NCI-H2196 (cell line): ENCODE data around the gene BACH2.
"Not testable (repeated sequence)": the region's sequence is repeated elsewhere in the genome, so short reads cannot be mapped to it uniquely, and the experiment has no call there.

ENCODE experiments used
- DNase-seq: peaks from one replicate; lab custom pipeline; 2025; ENCODE audit not compliant: unreplicated experiment; lab: John Stamatoyannopoulos, UW

The BACH2 gene

DNA sequence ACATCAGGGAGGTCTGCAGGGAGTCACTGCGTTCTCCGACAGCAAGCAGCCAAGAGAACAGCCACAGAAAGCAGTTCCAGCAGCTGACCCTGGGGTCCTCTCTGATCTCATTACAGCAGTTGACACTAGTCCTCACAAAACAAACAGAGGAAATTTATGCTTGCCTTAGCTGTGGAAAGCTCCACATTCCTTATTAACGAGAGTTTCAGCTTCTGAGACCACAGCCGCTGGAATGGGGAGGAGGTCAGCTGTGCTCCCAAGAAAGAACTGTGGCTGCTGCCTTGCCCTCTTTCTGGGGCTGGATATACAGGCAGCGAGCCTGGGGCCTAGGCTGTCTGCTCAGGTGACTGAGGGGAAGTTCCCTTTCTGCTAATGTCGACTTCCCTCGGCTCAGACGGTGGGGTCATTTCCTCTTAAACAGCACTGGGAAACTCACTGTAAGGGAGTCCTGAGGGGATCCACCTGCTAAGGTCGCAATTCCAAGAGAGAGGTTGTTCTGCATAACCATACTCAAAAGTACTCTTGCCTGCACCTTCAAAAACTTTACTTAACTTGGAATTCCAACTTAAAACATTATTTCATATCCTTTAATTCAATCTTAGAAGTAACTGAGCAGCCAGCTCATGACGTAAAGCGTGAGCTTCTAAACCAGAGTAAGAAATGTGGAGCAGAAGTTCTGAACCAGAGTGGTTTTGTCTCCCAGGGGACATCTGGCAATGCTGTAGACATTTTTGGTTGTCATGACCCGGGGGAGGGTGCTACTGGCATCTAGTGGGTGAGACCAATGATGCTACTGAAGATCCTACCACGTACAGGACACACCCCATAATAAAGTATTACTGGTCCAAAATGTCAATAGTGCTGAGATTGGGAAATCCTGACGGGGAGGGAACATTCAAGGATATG lies 80.3 kb downstream of the BACH2 start:
- DNase-seq = no peak

DNA sequence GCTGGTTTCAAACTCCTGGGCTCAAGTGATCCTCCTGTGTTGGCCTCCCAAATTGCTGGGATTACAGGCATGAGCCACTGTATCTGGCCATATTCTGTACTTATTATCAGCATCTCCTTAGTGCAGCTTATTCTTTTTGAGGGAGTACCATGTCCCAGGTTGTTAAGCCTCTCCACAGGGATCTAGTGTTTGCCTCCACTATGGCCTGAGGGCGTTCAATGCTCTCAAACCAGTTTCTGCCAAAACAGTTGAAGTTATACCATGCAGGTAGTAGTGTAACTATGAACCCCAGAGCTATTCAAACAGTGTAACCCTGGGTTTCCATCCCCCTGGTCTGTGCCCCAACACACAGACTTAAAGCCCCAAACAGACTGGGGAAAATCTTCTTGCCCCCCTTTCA lies 81.7 kb downstream of the BACH2 start:
- no peak for DNase-seq

DNA sequence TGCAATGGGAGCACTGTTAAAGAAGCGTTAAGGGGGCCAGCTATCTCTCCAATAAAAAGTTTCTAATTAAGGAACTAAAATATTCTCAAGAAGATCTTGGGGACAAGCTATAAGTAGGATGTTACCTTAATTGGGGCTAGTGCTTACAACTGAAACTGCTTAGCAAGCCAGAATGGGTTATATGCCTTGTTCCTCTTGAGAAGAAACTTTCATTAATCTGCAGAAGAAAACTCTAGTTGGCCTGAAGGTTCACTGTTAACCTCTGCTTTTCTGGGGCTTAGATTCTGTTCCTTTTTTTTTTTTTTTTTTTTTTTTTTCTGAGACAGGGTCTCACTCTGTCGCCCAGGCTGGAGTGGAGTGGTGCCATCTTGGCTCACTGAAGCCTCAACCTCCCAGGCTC lies 82.2 kb downstream of the BACH2 start:
- no peak for DNase-seq

DNA sequence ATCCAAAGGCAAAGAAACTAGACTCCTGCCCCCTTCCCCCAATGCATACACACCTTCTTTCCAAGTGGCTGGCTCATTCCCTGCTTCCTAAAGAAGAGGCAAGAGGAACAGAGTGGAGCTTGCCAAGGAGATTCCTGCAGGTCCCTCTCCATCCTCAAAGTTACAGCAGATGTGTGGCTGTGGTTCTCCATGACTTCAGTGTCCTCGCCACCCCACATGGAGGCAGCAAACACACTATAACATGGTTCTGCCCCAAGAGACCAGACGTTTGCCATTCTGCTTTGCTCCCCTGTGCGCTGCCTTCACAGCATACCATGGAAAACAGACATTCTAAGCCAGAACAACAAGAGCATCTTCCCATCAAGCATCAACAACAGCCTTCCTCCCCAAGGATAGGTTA lies 84.4 kb downstream of the BACH2 start:
- DNase-seq = no peak

DNA sequence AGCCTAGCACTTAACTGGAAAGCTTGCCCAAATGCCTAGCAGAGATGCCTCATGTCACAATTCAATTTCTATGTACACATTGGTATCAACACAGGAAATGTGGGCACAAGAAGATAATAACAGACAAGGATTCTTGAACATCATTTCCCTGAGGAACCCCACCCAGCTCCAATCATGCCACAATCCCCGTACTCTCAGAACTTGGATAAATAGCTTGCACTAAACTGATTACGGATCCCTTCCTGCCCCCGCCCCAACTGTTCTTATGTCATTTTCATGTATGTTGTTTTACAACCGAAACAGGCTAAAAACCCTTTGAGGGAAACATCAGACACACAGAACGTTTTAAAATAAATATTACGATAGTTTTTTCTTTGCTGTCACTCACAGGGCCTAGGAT lies 87.1 kb downstream of the BACH2 start:
- no peak for DNase-seq

DNA sequence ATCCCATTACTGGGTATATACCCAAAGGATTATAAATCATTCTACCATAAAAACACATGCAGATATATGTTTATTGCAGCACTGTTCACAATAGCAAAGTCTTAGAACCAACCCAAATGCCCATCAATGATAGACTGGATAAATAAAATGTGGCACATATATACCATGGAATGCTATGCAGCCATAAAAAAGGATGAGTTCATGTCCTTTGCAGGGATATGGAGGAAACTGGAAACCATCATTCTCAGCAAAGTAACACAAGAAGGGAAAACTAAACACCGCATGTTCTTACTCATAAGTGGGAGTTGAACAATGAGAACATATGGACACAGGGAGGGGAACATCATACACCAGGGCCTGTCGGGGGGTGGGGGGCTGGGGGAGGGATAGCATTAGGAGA lies 88.0 kb downstream of the BACH2 start:
- not testable (repeated sequence) for DNase-seq

DNA sequence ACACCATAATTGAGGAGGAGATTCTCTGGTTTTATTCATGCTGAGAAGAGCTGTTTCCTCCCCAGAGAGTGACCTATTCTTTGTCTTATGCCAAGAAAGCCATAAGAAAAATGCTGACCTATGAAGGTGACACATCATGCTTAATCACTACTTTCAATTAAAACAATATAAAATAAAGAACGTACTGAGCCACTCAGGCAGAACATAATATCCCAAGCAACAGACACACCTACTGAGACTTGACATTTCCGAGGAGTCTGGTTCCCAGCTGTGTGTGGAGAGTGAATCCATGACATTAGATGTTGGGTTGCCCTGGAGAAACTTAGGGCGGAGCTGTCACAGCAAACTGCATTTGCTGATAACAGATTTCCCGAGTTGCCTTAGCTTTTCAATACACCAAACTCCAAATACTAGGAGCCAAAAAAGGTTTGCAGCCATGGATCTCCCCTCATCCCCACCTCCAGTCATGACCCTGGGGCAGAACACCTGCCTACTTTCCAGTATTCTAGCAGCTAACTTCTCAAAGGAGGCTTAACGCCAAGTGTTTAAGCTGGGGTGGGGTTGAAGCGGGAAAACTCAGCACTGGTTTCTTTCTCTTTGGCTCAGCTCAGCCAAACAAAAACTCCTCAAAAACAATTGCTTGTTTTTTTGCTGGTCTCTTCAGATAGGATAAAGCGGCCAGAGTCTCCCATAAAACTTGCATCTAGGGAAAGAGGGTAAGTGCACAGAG lies 92.2 kb downstream of the BACH2 start:
- DNase-seq = no peak

DNA sequence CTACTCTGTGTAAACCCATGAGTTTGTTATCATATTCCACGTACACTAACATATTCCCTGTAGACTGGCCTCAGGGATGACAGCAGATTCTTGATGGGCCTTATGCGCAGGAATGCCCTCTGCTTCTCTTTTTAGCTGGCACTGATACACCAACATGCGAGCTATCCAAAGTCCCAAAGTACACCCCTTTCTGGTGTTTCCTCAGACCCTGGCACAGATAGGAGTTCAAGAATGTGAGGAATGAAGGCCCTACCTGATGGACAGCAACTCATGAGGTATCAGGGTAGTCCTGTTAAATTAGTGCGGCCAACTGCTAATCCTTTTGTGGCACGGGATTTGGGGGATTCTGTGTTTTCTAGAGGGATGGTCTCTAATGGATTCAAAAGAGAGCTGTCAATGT lies 93.0 kb downstream of the BACH2 start:
- DNase-seq = no peak

DNA sequence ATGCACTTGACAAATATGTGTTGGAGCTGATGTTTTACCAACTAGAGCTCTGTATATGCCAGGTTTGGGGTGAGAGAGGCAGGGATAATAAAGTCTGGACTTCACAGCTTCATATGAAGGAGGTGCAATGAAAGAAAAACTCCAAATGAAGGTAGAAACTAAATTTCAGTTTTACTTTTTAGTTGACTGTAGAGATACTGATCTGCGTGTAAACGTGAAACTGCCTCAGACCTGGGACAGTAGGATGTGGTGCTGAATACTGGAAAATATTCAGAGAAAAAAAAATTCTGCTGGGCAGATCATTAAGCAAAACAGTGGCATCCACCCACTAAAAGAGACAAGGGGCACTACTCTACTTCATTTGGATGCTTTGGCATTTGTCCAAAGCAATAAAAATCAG lies 94.5 kb downstream of the BACH2 start:
- no peak for DNase-seq

DNA sequence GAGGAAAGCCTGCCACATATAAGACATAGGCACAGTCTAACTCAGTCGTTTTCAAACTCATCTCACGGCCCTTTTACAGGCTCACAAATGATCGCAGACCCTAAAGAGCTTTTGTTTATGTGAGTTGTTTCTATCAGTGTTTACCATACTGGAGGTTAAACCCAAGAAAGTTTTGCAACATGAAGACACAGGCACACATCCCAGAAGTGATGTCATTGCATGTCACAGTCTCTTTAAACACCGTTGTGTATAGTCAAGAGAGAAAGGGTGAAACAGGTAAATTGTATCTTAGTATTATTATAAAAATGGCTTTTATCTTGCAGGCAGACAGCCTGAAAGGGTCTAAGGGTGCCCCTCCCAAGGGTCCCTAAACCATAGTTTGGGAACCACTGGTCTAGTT lies 96.7 kb downstream of the BACH2 start:
- no peak for DNase-seq

DNA sequence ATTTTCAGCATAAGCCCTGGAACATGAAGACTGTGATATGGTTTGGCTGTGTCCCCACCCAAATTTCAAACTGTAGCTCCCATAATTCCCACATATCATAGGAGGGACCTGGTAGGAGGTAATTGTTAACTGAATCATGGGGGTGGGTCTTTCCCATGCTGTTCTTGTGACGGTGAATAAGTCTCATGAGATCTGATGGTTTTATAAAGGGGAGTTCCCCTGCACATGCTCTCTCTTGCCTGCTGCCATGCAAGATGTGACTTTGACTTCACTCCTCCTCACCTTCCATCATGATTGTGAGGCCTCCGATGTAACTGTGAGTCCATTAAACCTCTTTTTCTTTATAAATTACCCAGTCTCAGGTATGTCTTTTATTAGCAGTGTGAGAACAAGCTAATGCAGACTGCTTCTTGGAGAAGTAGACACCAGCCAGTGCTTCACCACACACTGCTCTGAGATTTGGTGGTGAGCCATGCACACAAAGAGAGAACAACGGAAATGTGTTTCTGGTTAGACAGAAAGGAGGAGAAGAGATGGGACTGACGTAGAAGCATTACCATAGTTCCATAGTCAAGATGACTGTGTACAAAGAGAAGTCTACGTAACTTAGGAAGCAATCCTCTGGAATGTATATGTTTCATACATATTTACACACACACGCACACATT lies 97.8 kb downstream of the BACH2 start:
- no peak for DNase-seq

DNA sequence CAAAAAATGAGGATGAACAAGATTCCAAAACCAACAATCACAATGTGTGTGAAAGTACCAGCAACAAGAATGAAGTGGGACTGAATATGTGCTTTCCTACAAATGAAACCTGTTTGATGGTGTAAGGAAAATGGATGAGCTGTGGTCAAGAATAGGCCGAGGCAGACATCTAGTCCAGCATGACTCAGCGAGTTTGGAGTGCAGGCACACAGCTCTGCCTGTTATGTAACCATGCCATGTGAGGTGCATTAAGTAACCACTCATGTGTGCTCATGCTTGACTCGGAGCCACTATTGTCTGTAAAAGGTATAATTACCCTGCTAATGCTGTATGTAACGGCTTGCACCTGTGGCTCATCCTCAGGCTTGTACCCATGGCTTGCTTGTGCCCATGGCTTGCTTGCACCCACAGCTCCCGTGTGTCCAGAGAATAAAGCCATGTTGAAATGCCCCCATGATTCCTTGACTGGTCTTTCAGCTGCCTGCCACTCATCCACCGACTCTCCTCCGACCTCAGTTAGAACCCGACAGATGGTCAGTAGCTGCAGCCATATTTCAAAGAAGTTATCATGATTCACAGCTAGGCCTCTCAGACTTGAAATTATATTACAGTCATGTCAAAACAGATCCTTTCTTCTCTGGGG lies 98.7 kb downstream of the BACH2 start:
- no peak for DNase-seq

DNA sequence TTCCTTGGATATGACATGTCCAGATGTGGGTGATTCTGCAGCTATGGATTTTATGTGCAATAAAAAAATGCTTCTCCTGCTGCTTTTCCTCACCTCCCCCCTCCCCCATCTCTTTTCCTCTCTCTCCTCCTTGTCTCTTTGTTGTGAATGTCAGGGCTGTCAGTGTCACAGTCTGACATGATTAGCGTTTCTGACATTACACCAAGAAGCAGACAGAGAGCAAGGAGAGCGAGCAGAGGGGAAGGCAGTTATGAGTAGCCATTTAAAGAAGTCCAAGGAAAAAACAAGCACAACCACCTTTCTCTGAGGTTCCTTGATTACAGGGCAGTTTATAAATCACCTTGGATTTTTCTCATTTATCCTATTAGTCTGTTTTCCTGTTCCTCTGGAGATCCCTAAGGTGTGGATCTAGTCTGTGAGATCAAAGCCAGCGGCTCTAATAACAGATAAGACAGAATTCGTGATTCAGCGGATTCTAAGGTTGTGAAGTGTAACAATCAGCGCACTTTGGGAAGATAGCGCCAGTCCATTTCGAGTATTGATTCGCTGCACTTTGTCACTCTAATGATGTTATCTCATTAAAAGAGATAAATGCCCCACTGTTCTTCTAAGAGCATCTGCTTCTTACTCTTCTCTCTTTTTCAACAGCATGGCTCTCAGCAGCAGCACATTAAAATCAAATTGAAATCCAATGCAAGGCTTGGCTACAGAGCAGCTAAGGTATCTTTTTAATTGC lies 101.4 kb downstream of the BACH2 start:
- DNase-seq = no peak

DNA sequence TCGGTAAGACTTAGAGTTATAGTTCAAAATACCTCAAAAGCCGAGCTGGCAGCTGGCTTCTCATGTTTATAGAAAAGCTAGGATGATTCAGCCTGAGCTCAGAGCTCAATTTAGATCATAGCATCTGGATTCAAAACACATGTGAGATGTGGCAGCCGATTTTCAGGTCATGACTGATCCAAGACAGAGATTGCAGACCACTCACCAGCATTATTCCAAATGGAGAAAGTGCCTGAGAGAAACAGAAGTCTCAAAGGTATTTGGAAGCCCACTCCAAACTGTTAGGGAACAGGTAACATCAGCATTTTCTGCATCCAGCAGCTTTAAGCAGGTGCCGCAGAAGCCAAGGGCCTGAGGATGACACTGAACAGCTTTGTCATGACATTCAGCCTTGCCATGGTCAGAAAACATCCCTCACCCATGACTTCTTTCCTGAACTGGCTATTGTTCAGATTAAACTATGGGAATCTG lies 102.2 kb downstream of the BACH2 start:
- DNase-seq = no peak

DNA sequence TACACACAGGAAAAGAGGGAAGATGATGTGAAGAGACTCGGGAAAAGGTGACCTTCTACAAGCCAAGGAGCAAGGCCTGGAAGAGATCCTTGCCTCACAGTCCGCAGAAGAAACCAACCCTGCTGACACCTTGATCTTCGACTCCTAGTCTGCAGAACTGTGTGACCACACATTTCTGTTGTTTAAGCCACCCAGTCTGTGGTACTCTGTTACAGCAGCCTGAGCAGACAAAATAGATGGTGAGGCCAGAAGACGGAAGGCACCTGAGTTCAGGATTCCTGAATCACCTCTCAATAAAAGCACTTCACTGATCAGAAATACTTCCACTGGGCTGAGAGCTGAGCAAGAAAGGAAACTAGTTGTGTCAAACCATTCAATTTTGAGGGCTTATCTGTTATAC lies 103.3 kb downstream of the BACH2 start:
- DNase-seq = no peak

DNA sequence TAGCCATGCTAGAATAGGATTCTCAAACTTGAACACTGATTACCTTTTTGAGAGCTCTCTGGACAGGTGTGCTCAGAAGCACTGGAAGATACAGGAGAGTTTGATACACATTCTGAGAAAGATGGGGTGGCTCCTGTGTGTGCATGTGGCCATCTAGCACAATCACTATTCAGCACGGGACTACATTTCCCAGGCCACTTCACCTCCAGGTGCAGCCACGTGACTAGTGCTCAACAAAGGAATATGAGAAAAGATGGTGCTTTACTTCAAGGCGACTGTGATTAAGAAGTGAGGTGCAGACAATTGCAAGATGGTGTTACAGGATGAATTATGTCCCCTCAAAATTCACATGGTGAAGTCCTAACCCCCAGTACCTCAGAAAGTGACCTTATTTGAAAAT lies 103.8 kb downstream of the BACH2 start:
- DNase-seq = no peak

DNA sequence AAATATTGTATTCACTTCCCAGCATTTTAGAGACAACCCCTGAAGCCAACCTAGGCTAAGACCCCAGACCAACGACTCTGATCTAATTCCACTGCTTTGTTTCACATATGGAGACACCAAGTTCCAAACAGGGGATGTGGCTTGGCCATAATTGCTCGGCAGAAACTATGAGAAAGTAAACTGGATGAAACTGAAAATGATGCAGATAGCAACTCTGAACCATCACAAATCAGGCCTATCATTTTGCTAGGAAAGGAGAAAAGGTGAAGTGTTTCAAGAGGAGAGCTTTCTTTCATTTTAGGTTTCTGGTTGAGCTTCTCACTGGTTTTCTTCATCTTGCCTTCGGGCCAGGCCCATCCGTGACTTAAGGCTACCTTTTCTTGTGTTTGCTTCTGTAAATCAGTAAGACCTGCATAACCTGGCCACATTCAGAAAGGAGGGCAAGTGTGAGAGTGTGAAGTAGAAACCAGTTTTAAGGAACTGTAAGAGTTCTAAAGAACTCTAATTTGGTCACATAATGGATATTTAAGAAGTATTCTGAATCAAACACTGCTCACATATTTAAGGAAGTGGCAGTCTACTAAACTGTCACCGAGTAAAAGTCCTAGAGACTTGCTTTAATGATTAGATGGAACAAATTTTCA lies 105.8 kb downstream of the BACH2 start:
- no peak for DNase-seq

DNA sequence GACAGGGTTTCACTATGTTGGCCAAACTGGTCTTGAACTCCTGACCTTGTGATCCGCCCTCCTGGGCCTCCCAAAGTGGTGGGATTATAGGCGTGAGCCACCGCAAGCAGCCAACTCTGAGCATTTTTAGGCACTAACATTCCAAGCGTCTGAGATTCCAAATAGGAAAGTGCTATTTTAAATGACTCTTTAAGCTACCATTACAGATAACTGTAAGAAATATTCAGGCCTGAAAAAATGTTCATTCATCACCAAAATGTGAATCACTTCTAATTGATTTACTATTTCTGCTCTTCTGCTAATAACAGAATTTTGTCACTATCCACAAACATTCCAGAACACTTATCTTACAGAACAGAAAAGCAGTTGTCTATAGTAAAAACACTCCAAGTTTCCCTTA lies 106.5 kb downstream of the BACH2 start:
- no peak for DNase-seq

DNA sequence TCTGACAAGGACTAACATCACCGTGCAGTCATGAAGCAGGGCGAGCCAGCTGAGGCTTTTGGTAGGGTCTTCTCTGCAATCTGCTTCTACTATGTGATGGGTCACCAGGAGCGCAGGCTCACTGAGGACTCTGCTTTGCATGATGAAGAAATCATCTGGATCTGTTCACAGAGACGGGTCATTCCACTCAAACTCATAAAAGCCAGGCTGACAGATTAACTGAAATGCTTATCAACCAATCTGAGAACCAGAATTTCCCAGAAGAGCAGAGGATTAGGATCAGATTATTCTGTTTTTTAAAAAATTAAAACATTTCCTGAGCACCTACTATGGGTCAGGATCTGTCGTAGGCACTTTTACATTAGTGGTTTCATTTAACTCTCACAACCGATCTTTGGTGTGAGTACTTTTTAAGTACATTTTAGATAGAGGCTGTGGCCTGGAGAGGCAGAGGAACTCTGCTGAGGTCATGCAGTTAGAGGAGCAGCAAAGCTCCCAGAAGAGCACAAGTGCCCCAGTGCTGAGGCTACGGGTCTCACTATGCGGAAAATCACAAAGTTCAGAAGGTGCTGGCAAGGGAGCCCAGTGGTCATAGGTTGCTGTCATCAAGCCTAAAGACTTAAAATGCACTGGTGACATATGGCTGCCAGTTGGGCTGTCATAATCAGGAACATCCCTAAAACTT lies 109.1 kb downstream of the BACH2 start:
- DNase-seq = no peak
